ENCODE data around the gene FNBP1. TPM values are rescaled to one million over a fixed set of nuclear protein-coding genes. Genes with fewer than 3 reads are reported as not detected.
"Not testable (repeated sequence)": the region's sequence is repeated elsewhere in the genome, so short reads cannot be mapped to it uniquely, and the experiment has no call there.

The FNBP1 gene
- total RNA-seq, 1 donor from 2014 or later = 21.9 TPM

GRCh38 chr9:129945314-129945713, 97.7 kb downstream of the FNBP1 start:
- H3K27me3 ChIP-seq (ENCODE audit: control insufficient read depth in 3 of 3, insufficient read depth in 3 of 3, low read length in 3 of 3) = no peaks in the 10 kb centered on the region
- peaks cover 0 to 5% (median 2%) of the 10 kb centered on the region in 3 donors for H3K36me3 ChIP-seq (ENCODE audit: control insufficient read depth in 3 of 3, insufficient read depth in 3 of 3, low read length in 3 of 3)
- no peak overlapping the region for H3K4me3 ChIP-seq (ENCODE audit: low read length in 3 of 3)
- peak overlapping the region; percentile 36 for H3K27ac ChIP-seq (ENCODE audit: low read depth, low read length)
- H3K9me3 ChIP-seq (ENCODE audit: control insufficient read depth in 3 of 3, low read length in 3 of 3) = no peaks in the 10 kb centered on the region
- H3K9ac ChIP-seq (ENCODE audit: low read depth in 1 of 3, low read length in 3 of 3) = no peak overlapping the region
- H3K4me1 ChIP-seq (ENCODE audit: control insufficient read depth in 3 of 3, insufficient read depth in 3 of 3, low read length in 3 of 3) = no peaks in the 10 kb centered on the region

DNA sequence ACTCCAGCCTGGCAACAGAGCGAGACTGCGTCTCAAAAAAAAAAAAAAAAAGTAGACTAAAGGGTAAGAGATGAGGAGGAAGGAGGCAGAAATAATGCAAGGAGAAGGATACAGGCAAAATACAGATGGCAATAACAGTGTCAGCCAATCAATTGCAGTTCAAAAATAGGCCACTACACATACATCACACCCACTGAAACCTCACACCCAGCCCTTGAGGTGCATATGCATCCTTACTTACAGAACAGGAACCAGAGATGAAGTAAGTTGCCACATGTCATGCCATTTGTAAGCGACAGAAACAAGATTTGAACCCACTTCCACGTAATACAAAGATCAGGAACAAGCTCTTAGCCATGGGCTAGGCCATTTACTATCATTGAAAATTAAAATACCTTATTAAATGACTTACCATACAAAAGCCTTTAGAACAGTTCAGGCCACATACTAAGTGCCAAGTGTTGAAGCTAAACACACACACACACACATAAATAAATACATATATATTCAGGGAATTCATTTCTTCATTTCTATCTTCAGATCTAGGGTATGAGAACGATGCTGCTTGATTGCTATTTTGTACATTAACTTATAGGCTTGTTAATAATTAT, 98.4 kb downstream of the FNBP1 start:
- H3K4me3 ChIP-seq (ENCODE audit: low read length in 3 of 3) = no peak overlapping the region
- H3K4me1 ChIP-seq (ENCODE audit: control insufficient read depth in 3 of 3, insufficient read depth in 3 of 3, low read length in 3 of 3) = no peaks in the 10 kb centered on the region
- H3K27me3 ChIP-seq (ENCODE audit: control insufficient read depth in 3 of 3, insufficient read depth in 3 of 3, low read length in 3 of 3) = no peaks in the 10 kb centered on the region
- H3K27ac ChIP-seq (ENCODE audit: low read depth, low read length) = no peak overlapping the region
- H3K9ac ChIP-seq (ENCODE audit: low read depth in 1 of 3, low read length in 3 of 3) = no peak overlapping the region
- H3K36me3 ChIP-seq (ENCODE audit: control insufficient read depth in 3 of 3, insufficient read depth in 3 of 3, low read length in 3 of 3) = peaks cover 0 to 5% (median 2%) of the 10 kb centered on the region in 3 donors
- no peaks in the 10 kb centered on the region for H3K9me3 ChIP-seq (ENCODE audit: control insufficient read depth in 3 of 3, low read length in 3 of 3)

- Histone ChIP-seq H3K4me1 (ENCODE audit: control insufficient read depth in 3 of 3, insufficient read depth in 3 of 3, low read length in 3 of 3) (peaks cover 3 to 6% (median 6%) of the 10 kb centered on the region in 3 donors), H3K9ac (ENCODE audit: low read depth in 1 of 3, low read length in 3 of 3) (no peak overlapping the region), H3K27me3 (ENCODE audit: control insufficient read depth in 3 of 3, insufficient read depth in 3 of 3, low read length in 3 of 3) (no peaks in the 10 kb centered on the region), H3K36me3 (ENCODE audit: control insufficient read depth in 3 of 3, insufficient read depth in 3 of 3, low read length in 3 of 3) (peaks cover 0 to 5% (median 2%) of the 10 kb centered on the region in 3 donors), H3K4me3 (ENCODE audit: low read length in 3 of 3) (no peak overlapping the region), H3K9me3 (ENCODE audit: control insufficient read depth in 3 of 3, low read length in 3 of 3) (no peaks in the 10 kb centered on the region), H3K27ac (ENCODE audit: low read depth, low read length) (no peak overlapping the region)
Measured at GRCh38 chr9:129939431-129939830, 103.6 kb downstream of the FNBP1 start.

- Histone ChIP-seq H3K27ac (ENCODE audit: low read depth, low read length) (no peak overlapping the region), H3K27me3 (ENCODE audit: control insufficient read depth in 3 of 3, insufficient read depth in 3 of 3, low read length in 3 of 3) (no peaks in the 10 kb centered on the region), H3K9ac (ENCODE audit: low read depth in 1 of 3, low read length in 3 of 3) (no peak overlapping the region), H3K4me3 (ENCODE audit: low read length in 3 of 3) (no peak overlapping the region), H3K36me3 (ENCODE audit: control insufficient read depth in 3 of 3, insufficient read depth in 3 of 3, low read length in 3 of 3) (peaks cover 0 to 5% (median 2%) of the 10 kb centered on the region in 3 donors), H3K4me1 (ENCODE audit: control insufficient read depth in 3 of 3, insufficient read depth in 3 of 3, low read length in 3 of 3) (peaks cover 8 to 10% (median 10%) of the 10 kb centered on the region in 3 donors), H3K9me3 (ENCODE audit: control insufficient read depth in 3 of 3, low read length in 3 of 3) (no peaks in the 10 kb centered on the region)
Measured at GRCh38 chr9:129938291-129938979, 104.6 kb downstream of the FNBP1 start.

DNA sequence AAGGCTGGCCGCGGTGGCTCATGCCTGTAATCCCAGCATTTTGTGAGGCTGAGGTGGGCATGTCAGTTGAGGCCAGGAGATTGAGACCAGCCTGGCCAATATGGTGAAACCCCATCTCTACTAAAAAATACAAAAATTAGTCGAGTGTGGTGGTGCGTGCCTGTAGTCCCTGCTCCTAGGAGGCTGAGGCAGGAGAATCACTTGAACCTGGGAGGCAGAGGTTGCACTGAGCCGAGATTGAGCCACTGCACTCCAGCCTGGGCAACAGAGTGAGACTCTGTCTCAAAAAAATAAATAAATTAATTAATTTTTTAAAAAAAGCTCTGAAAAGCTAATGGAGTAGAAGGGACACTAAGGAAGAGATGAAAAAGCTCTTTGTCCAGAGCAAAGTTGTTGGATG, 105.1 kb downstream of the FNBP1 start:
- not testable (repeated sequence) for H3K27me3 ChIP-seq (ENCODE audit: control insufficient read depth in 3 of 3, insufficient read depth in 3 of 3, low read length in 3 of 3); H3K9me3 ChIP-seq (ENCODE audit: control insufficient read depth in 3 of 3, low read length in 3 of 3); H3K36me3 ChIP-seq (ENCODE audit: control insufficient read depth in 3 of 3, insufficient read depth in 3 of 3, low read length in 3 of 3); H3K4me3 ChIP-seq (ENCODE audit: low read length in 3 of 3); H3K9ac ChIP-seq (ENCODE audit: low read depth in 1 of 3, low read length in 3 of 3); H3K27ac ChIP-seq (ENCODE audit: low read depth, low read length)
- peaks cover 11 to 15% (median 15%) of the 10 kb centered on the region in 3 donors for H3K4me1 ChIP-seq (ENCODE audit: control insufficient read depth in 3 of 3, insufficient read depth in 3 of 3, low read length in 3 of 3)

- no peak overlapping the region for H3K27ac ChIP-seq (ENCODE audit: low read depth, low read length)
- H3K4me1 ChIP-seq (ENCODE audit: control insufficient read depth in 3 of 3, insufficient read depth in 3 of 3, low read length in 3 of 3) = peaks cover 11 to 16% (median 15%) of the 10 kb centered on the region in 3 donors
Measured at GRCh38 chr9:129936222-129936621, 106.8 kb downstream of the FNBP1 start.

GRCh38 chr9:129934780-129935179, 108.2 kb downstream of the FNBP1 start:
- peaks cover 11 to 16% (median 15%) of the 10 kb centered on the region in 3 donors for H3K4me1 ChIP-seq (ENCODE audit: control insufficient read depth in 3 of 3, insufficient read depth in 3 of 3, low read length in 3 of 3)
- no peaks in the 10 kb centered on the region for H3K9me3 ChIP-seq (ENCODE audit: control insufficient read depth in 3 of 3, low read length in 3 of 3)
- H3K4me3 ChIP-seq (ENCODE audit: low read length in 3 of 3) = no peak overlapping the region

More at GRCh38 chr9:129936222-129936621, 106.8 kb downstream of the FNBP1 start:
- H3K36me3 ChIP-seq (ENCODE audit: control insufficient read depth in 3 of 3, insufficient read depth in 3 of 3, low read length in 3 of 3) = no peaks in the 10 kb centered on the region
- H3K9me3 ChIP-seq (ENCODE audit: control insufficient read depth in 3 of 3, low read length in 3 of 3) = no peaks in the 10 kb centered on the region
- H3K9ac ChIP-seq (ENCODE audit: low read depth in 1 of 3, low read length in 3 of 3) = no peak overlapping the region
- H3K4me3 ChIP-seq (ENCODE audit: low read length in 3 of 3) = no peak overlapping the region
- H3K27me3 ChIP-seq (ENCODE audit: control insufficient read depth in 3 of 3, insufficient read depth in 3 of 3, low read length in 3 of 3) = no peaks in the 10 kb centered on the region

DNA sequence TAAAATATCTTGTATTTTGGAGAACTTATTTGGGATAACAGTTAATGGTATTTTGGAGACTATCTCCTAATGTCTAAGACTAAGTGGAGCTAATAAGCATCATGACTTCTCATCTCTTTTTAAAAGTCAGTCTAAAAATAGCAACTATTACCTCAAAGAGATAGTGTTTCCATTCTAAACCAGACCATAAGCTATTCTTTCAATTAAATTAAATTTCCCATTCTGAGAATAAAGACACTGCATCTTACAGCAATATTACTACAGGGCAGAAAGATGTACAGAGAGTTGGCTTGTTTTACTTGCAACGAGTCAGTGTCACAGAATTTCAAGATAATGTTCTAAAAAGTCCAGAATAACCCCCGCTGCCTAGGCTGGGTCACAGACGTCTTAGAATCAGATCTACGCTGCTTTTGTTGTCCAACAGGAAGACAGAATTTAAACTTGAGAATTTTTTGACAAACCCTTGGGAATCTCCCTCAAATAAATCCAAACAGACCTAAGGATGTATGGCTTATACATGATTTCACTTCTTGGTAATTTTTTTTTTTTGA, 108.9 kb downstream of the FNBP1 start:
- peak overlapping the region; percentile 4 for H3K27ac ChIP-seq (ENCODE audit: low read depth, low read length)
- no peaks in the 10 kb centered on the region for H3K9me3 ChIP-seq (ENCODE audit: control insufficient read depth in 3 of 3, low read length in 3 of 3)
- no peak overlapping the region for H3K4me3 ChIP-seq (ENCODE audit: low read length in 3 of 3)
- H3K27me3 ChIP-seq (ENCODE audit: control insufficient read depth in 3 of 3, insufficient read depth in 3 of 3, low read length in 3 of 3) = no peaks in the 10 kb centered on the region
- H3K36me3 ChIP-seq (ENCODE audit: control insufficient read depth in 3 of 3, insufficient read depth in 3 of 3, low read length in 3 of 3) = no peaks in the 10 kb centered on the region
- peaks cover 11 to 16% (median 15%) of the 10 kb centered on the region in 3 donors for H3K4me1 ChIP-seq (ENCODE audit: control insufficient read depth in 3 of 3, insufficient read depth in 3 of 3, low read length in 3 of 3)
- no peak overlapping the region for H3K9ac ChIP-seq (ENCODE audit: low read depth in 1 of 3, low read length in 3 of 3)

More at GRCh38 chr9:129934780-129935179, 108.2 kb downstream of the FNBP1 start:
- Histone ChIP-seq H3K27me3 (ENCODE audit: control insufficient read depth in 3 of 3, insufficient read depth in 3 of 3, low read length in 3 of 3) (no peaks in the 10 kb centered on the region), H3K36me3 (ENCODE audit: control insufficient read depth in 3 of 3, insufficient read depth in 3 of 3, low read length in 3 of 3) (no peaks in the 10 kb centered on the region), H3K27ac (ENCODE audit: low read depth, low read length) (peak overlapping the region; percentile 4), H3K9ac (ENCODE audit: low read depth in 1 of 3, low read length in 3 of 3) (no peak overlapping the region)

DNA sequence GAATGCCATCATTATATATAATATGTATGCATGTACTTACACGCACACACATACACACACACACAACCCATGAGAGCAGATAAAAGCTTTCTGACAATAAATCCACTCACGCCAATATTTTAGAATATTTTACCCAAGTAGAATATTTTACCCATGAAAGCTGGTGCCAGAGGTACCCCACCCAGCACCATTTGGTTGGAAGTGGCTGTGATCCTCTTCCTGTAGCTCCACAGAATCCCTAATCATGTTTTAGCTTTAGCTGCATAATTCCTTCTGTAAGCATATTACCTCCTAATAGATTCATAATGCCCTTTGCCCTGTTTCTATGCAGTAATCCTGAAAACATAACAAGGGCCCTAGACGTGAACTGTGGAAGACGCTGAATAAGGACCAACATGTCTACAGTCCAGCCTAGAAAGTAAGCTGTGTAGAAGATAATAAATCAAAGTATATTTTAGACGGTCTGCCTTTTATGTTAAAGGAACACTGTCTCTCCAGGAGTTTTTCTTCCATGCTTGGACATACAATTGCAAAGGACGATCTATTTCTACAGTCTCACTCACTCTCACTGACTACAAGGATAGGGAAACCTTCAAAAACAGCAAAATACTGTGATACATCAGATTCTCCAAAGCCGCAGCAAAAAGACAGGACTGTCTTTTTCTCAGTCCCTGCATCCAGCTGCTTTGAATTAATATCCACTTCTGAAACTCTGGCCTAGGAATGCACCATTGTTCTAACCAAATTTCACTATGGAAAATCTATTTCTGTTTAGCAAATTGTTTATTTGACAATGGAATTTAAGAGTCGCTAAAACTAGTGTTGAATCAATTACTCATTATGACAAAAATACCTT, 109.6 kb downstream of the FNBP1 start:
- Histone ChIP-seq H3K9ac (ENCODE audit: low read depth in 1 of 3, low read length in 3 of 3) (peak overlapping the region in 1 of 3 donors; percentile 43), H3K4me3 (ENCODE audit: low read length in 3 of 3) (no peak overlapping the region), H3K27ac (ENCODE audit: low read depth, low read length) (peak overlapping the region; percentile 4), H3K9me3 (ENCODE audit: control insufficient read depth in 3 of 3, low read length in 3 of 3) (no peaks in the 10 kb centered on the region), H3K27me3 (ENCODE audit: control insufficient read depth in 3 of 3, insufficient read depth in 3 of 3, low read length in 3 of 3) (no peaks in the 10 kb centered on the region), H3K36me3 (ENCODE audit: control insufficient read depth in 3 of 3, insufficient read depth in 3 of 3, low read length in 3 of 3) (peaks cover 0 to 4% (median 0%) of the 10 kb centered on the region in 3 donors), H3K4me1 (ENCODE audit: control insufficient read depth in 3 of 3, insufficient read depth in 3 of 3, low read length in 3 of 3) (peaks cover 11 to 15% (median 13%) of the 10 kb centered on the region in 3 donors)
